ENCODE results near the gene OR4D1.
A peak's percentile ranks its signal among the peaks of the same experiment; 100 is the strongest.

Gene OR4D1

DNA sequence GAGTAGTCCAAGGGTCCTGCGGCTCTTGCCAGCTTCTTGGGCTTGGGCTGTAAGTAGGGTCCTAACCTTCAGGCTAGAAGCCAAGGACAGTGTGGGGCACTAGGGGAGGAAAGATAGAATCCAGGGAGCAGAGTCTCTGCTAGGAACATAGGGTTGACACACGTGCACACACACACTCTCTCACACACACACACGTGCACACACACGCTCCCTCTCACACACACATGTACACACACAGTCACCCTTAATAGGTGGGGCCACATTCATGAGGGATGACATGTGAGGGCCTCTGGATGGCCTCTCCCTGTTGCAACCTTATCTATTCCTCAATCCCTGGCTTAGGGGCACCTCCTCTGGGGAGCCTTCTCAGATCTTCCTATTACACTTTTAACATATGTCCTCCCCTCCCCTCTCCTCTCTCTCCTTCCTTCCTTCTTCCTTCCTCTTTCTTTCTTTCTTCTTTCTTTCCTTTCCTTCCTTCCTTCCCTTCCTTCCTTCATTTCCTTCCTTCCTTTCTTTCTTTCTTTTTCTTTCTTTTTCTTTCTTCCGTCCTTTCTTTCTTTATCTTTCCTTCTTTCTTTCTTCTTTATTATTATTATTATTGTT, 47.4 kb downstream of the OR4D1 start:
- DNase-seq = no peak

- DNase-seq = no peak
Measured at GRCh38 chr17:58196610-58197009, 48.4 kb downstream of the OR4D1 start.

DNA sequence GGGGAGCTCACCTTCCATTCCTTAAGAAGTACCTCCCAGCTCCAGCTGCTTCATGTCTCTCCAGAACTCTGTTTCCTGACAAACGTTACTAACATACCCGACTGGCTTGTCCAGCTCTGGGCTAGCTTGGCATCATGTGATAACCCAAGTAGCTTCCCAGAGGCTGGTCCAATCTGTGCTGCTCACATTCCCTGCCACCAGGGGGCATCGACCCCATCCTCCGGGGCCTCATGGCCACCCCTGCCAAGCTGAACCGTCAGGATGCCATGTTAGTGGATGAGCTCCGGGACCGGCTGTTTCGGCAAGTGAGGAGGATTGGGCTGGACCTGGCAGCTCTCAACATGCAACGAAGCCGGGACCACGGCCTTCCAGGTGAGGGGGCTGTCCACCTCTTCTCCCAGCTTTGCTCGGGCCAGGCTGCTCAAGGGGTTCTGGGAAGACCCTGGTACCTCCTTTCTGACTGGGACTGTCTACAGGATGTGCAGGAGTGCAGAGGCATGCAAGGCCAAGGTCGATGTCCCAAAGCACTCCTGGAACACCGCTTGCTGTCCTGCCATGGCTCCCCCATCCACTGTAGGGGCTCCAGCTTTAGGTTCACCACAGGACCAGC, 51.9 kb downstream of the OR4D1 start:
- peak; percentile 41 for DNase-seq

DNA sequence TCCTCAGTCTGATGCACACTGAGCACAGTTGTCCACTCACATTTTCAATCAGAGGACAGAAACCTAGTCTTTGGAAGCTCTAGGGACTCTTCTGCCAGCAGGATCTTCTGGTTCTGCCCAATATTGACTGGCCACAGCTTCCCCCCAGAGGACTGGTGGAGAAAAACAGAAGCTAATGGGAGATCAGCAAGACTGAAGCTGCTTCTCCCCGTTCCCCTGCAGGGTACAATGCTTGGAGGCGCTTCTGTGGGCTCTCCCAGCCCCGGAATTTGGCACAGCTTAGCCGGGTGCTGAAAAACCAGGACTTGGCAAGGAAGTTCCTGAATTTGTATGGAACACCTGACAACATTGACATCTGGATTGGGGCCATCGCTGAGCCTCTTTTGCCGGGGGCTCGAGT, 54.7 kb downstream of the OR4D1 start:
- DNase-seq = no peak

DNA sequence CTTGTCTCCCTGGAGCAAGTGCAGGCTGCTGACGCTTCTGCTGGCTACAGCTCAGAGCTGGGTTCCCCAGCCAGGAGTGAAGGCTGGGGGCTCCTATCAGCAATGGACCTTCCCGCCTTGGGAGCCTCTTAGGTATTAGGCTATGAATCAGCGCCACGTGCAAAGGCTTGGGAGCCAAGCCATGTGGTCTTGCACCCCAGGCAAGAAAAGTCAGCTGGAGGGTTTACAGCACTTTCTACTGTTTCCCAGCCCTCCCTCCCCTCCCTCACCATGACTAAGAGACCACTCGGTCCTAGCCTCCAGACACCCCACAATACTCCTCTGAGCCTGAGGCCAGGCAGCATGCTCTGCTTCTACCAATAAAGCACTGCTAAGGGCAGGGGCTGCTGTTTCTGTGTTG, 56.6 kb downstream of the OR4D1 start:
- DNase-seq = no peak

GRCh38 chr17:58205936-58206335, 57.8 kb downstream of the OR4D1 start:
- no peak for DNase-seq

- no peak for DNase-seq
Measured at GRCh38 chr17:58207451-58207850, 59.3 kb downstream of the OR4D1 start.

GRCh38 chr17:58208344-58208743, 60.2 kb downstream of the OR4D1 start:
- no peak for DNase-seq

Data from DMS 273 treated with DMSO at 0.1 percent for 48 hours (cell line).